Measurements from ENCODE around the gene DAPK3.
"Not testable (repeated sequence)": the region's sequence is repeated elsewhere in the genome, so short reads cannot be mapped to it uniquely, and the experiment has no call there.

DAPK3 gene

DNA sequence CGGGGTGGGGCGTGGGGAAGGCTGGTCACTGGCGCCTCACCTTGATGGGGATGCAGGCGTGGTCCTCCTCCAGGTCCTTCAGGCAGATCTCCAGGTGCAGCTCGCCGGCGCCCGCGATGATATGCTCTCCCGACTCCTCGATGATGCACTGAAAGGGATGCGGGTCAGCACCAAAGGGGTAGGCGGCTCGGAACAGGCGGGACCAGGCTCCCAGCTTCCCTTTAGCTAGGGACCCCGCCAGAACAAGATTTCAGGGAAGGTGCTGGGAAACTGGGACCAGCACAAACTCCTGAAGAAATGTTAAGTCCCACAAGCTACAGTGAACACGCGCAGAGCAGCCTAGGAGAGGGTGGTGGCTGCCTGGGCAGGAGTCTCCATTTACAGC lies 8.4 kb upstream of the DAPK3 start:
- no peak for DNase-seq (ENCODE audit: low read depth in 1 of 2, low spot score in 1 of 2)

DNA sequence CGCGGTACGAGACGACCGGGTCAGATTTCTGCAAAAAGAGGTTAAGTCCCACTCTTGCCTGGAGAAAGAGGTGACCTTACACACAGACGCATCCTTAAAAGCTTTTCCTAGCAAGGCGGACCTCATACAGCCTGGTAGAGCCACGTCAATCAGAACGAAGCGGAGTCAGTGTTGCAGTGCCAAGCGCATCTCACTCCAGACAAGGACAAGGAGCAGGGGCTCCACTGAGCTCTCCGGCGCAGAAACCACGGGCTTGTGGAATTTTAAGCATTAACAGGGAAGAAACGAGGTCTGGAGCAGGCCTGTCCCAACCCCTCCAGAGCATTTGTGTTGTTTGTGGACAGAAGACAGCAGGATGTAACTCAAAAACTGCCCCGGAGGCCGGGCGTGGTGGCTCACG lies 7.2 kb upstream of the DAPK3 start:
- no peak for DNase-seq (ENCODE audit: low read depth in 1 of 2, low spot score in 1 of 2)

DNA sequence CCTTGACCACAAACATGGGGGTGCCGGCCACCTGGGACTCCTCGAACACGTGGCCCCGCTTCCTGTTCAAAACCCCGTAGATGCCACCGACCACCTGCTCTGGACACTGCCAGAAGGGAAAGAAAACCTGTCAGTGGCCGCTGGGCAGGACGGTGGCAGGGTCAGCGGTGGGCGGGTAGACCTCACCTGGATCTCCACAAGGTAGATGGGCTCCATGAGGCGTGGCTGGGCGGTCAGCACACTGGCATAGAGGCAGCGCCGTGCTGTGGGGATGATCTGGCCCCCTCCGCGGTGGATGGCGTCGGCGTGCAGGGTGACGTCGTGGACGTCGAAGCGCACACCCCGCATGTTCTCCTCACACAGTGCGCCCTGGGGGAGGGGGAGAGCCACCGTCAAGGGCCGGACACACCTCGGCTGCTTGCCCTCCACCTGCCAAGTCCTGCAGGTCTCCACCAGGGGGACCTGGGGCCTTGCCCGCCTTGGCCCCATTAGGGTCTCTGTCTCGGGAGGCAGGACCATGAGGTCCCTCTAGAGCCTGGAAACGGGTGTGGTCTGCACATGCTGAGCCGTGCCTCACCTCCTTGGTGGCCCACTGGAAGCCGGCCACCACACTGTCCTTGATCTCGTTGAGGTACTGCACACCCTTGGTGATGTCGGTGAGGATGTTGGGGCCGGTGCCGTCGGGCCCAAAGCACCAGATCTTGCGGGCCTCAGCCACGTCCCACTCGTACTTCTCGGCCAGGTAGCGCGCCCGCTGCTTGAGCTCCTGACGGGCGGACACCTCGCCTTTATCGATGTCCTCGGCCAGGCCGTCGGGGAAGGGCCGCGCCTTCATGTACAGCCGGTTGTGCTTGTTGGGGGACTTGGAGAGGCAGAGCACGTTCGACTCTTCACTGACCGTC lies 6.6 kb upstream of the DAPK3 start:
- DNase-seq (ENCODE audit: low read depth in 1 of 2, low spot score in 1 of 2): no peak

DNA sequence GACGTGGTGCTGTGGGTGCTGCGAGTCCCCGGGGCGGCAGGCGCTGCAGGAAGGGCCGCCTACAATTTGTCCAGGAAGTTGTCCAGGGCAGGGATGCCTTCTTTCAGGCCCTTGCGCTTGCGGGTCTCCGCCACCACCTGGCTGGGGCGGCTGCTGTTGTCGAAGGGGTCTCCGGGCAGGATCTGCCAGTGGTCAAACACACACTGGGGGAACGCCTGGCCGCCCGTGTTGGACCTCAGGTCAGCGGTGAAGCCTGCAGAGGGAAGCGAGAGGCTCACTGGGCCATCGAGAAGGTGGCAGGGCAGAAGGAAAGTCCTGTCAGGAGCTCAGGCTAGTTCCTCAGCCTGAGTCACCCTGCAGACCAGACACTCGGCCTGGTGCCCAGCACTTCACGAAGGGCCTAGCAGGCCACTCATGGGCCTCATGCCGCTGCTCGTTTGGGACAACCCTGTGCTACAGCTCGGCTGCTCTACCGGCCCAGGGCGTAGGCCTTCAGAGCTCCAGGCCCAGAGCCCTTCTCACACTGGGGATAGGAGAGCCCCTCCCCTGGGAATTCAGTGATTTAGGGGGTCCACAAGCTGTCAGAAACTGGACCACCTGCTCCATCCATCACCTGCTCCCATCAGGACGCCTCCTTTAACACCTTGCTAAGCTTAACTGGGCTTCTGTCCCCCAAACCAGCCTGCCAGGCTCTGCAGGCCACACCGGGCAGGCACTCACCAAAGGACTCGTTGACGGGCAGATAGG lies 5.8 kb upstream of the DAPK3 start:
- DNase-seq (ENCODE audit: low read depth in 1 of 2, low spot score in 1 of 2): no peak

DNA sequence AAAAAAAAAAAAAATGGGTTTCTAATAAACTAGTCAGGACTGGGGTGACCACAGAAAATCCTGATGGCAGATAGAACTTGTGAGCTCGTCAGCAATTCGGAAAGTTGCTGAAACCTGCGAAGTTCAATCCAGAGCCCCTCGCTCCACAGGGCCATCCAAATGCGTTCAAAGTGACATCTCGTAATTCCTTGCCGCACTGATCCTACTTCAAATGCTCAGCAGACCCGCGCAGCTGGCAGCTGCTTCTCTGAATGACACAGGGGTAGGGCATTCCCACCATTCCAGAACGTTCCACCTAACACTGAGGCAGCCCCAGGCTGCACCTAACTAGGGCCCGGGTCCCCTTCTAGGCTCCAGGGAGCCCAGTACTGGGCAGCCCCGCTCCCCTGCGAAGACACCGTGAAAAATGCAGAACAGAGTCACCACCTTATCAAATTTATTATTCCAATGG lies 4.8 kb upstream of the DAPK3 start:
- no peak for DNase-seq (ENCODE audit: low read depth in 1 of 2, low spot score in 1 of 2)

DNA sequence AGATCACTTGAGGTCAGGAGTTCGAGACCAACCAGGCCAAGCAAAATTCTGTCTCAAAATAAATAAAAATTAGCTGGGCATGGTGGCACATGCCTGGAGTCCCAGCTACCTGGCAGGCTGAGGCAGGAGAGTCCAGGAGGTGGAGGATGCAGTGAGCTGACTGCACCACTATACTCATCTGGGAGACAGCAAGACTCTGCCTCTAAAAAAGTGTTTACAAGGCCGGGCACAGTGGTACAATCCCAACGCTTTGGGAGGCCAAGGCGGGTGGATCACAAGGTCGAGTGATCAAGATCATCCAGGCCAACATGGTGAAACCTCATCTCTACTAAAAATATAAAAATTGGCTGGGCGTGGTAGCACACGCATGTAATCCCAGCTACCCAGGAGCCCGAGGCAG lies 4.2 kb upstream of the DAPK3 start:
- no peak for DNase-seq (ENCODE audit: low read depth in 1 of 2, low spot score in 1 of 2)

DNA sequence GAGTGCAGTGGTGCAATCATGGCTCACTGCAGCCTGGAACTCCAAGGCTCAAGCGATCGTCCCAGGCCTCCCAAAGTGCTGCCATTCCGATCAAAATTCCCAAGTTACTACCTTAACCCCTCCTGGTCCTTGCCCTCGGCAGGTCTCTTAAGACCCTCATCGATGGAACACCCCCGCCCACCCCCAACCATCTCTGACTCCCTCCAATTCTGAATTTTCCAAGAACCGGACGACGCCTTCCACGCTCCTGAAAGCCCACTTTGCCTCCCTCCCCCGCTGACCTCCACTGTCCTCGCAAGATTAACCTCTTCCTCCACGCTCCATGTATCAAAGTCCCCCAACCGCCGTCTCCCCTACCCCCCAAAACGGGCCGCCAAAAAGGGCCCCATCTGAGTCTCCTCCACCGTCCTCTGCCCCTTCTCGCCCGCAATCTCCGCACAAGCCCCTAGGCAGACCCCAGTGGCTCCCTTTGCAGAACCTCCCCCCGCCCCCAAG lies 539 bp downstream of the DAPK3 start:
- DNase-seq (ENCODE audit: low read depth in 1 of 2, low spot score in 1 of 2): no peak

DNA sequence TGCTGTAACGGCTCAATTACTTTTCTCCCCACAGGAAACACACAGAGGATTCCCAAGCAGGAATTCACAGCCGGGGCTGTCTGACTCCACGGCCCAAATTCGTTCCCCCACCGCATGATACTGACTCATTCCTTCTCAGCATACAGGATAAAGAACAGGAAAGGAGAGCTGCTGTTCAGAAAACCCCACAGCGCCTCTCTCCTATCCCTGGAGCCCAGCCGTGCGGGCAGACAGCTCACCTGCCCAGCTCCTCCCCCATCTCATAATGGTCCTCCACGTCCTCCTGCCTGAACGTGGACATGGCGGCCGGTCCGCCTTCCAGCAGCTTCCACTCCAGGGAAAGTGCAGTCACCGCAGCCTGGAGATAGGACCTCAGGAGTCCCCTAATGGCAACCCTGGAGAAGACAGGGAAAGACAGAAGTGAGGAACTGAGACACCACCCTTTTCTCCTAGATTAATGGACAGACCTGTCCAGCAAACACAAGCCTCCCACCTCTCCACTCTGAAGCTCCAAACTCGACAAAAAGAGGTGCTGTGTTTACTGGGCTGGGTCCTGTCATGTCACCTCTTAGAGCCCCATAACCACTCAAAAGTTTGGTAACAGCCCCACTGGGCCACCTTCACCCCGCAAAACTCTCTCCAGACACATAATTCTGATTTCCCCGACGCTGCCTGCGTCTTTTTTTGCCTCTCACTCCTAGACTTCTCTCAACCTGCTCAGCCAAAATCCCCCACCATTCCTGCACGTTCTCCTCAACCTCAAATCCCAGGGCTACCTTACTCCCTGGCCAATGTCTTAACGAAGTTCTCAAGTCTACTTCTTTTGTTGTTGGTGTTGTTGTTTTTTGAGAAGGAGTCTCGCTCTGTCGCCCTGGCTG lies 1.2 kb downstream of the DAPK3 start:
- no peak for DNase-seq (ENCODE audit: low read depth in 1 of 2, low spot score in 1 of 2)

DNA sequence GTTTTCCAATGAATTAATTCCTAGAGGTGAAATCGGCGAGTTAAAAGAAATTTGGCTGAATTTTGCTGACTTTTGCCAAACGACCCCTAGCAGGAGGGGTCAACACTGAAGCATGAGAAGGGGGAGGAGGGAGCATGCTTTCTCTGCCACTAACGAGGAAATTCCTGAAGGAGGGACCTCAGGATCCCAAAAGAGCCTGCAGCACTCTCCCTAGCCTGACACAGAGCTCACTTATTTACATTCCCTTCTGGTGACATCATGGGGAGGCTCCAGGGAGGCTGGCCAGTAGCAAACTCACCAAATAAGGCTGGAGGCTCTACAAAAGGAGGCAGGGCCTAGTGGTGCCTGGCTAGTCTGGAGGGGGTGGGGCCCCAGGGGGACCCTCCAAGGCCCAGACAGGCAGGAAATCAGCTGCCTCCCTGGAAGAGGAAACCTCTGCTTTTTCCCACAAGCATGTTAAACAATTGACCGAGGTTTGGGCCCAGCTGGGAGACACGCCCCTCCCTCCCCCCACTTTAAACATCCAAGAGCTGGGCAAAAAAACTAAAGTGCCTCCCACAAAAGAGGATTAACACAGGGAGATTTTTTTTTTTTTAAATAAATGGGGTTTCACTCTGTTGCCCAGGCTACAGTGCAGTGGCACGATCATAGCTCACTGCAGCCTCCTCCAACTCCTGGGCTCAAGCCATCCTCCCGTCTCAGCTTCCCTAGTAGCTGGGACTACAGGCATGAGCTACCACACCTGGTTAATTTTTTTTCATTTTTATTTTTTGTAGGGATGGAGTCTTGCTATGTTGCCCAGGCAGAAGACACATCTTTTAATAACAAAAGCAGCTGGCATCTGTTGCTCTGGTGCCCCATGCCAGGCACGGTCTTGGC lies 2.1 kb downstream of the DAPK3 start:
- DNase-seq (ENCODE audit: low read depth in 1 of 2, low spot score in 1 of 2): no peak

DNA sequence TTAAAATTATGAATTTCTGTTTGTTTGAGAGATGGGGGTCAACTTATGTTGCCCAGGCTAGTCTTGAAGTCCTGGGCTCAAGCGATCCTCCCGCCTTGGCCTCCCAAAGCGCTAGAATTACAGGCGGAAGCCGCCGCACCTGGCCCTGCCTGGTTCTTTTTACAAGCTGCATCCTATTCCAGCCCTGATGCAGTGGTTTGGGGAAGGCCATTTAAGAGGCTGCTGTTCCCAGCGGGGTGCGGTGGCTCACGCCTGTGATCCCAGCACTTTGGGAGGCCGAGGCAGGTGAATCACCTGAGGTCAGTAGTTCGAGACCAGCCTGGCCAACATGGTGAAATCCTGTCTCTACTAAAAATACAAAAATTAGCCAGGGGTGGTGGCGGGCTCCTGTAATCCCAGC lies 2.9 kb downstream of the DAPK3 start:
- not testable (repeated sequence) for DNase-seq (ENCODE audit: low read depth in 1 of 2, low spot score in 1 of 2)

DNA sequence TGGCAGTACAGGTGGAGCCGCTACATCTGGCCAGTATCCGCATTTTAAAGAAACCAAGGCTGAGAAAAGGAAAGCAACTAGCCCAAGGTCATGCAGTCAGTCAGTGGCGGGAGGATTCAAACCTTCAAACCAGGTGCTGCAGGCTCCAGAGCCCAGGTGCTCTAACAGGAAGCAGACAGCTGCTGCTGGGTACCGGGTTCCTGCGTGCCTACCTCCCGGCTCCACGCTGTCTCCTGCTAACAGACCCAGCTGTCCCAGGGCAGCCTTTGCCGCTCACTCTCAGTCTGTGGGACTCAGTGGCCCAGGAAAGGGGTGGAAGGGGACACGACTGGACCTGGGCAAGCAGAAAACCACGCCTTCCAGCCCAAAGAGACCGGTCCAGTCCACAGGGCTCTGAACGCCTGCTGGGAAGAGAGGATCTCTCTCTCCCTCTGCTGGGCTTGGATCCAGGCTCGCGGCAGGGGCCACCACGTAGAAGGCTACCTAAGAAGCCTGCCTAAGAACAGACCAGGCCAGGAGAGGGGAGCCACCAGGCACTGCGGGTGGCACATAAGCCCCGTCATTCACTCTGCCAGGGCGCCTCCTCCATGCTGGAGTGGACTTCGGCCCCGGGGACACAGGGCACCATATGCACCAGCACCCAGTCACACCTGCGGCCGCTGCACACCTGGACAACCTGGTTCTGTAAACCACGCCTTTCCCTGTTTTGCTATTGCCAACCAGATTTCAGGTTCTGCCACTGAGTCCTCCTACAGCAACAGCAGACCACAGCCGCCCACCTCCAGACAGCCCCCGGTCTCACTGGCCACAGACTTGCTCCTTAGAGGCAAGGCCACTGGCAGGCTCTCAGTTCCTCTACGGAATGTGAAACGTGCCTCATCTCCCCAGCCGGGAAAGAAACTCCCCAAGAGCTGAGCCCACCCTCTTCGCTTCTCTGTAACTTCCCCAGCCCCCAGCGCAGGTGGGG lies 4.6 kb downstream of the DAPK3 start:
- no peak for DNase-seq (ENCODE audit: low read depth in 1 of 2, low spot score in 1 of 2)

DNA sequence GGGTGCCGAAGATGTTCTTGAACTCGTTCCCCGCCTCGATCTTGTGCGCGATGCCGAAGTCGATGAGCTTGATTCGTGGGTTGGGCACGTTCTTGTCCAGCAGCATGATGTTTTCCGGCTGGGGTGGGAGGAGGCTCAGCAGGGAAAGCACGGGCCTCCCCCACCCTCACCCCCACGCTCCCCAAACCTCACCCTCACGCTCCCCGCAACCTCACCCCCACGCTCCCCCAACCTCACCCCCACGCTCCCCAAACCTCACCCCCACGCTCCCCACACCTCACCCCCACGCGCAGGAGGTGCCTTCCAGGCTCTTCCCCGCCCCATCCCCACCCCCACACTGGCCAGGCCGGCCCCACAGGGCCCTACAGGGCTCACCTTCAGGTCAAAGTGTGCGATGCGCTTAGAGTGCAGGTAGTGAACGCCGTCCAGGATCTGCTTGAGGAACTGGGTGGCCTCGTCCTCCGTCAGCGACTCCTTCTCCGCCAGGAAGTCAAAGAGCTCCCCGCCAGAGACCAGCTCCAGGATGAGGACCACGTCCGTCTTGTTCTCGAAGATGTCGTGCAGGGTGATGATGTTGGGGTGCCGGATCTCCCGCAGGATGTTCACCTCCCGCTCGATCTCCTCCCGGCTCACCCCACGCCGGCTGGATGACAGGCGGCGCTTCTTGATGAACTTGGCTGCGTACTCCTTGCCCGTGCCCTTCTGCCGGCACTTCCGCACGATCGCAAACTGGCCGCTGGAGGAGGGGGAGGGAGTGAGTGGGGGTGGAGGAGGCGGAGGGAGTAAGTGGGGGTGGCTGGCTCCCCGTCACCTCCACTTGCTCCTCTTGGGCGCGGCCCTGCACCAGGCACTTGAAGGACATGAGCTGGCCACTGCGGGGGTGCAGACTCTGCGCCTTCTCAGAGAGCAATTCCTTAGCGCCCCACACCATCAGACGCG lies 6.4 kb downstream of the DAPK3 start:
- DNase-seq (ENCODE audit: low read depth in 1 of 2, low spot score in 1 of 2): no peak

DNA sequence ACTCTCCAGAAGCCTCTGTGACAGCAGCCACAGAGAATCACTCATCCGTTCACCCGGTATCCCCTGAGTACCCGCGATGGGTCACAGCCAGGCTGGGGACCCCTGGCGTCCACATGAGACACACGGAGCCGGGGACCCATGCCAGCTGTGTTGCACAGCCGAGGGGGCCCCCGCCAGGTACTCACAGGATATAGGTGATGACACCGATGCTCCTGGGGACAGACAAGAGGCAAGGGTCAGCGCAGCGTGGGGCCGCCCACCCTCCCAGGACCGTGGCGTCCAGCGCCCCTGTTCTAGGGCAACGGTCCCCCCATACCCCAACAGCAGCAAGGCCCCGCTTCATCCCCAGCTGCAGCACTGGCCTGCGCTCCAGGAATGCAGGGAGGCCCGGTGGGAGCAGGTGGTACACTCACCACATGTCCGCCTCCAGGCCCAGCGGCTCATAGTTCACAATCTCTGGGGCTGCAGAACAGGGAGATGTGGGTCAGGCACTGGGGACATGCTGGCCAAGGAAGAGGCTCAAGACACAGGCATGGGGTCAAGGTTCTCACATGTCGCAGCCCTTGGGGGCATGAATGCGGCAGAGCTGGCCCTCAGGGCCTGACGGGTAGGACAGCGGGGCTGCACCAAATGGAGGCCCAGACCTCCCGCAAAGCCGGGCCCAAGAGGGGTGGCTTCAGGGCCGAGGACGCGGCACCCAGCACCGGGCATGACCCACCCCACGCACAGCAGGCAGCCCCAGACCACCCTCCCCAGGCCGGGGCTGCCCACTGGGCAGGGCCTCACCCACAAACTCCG lies 7.2 kb downstream of the DAPK3 start:
- no peak for DNase-seq (ENCODE audit: low read depth in 1 of 2, low spot score in 1 of 2)

DNA sequence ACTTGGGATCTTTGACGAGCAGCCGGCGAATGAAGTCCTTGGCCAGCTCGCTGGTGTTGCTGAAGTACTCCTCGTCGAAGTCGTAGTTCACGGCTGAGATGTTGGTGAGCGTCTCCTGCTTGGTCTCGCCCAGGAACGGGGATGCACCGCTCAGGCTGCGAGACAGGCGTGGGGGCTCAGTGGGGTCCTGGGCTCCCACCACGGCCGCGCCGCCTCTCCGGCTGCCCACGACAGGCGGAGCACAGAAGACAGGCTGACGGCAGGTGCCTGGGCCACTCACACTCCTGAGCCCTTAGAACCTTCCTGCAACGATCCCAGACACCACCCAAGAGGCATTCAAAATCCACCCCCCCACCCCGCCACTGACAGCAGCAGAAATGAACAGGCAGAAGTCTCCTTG lies 9.9 kb downstream of the DAPK3 start:
- DNase-seq (ENCODE audit: low read depth in 1 of 2, low spot score in 1 of 2): no peak

DNA sequence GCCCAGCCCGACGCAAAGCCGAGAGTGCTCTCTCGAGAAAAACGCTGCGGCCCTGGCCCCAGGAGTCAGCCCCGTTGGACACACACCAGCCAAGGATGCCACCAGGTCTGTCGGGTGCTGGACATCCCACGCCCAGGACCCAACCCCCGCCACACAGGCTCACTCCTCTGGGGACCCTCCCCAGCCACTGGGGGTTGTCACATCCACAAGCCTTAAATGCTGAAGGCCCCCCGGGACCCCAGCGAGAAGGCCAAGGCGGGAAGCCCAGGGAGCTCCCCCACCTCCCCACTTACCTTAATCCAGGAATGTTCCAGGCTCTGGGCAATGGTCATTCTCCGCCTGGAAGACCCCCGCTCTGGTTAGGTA lies 11.2 kb downstream of the DAPK3 start:
- DNase-seq (ENCODE audit: low read depth in 1 of 2, low spot score in 1 of 2): no peak

DNA sequence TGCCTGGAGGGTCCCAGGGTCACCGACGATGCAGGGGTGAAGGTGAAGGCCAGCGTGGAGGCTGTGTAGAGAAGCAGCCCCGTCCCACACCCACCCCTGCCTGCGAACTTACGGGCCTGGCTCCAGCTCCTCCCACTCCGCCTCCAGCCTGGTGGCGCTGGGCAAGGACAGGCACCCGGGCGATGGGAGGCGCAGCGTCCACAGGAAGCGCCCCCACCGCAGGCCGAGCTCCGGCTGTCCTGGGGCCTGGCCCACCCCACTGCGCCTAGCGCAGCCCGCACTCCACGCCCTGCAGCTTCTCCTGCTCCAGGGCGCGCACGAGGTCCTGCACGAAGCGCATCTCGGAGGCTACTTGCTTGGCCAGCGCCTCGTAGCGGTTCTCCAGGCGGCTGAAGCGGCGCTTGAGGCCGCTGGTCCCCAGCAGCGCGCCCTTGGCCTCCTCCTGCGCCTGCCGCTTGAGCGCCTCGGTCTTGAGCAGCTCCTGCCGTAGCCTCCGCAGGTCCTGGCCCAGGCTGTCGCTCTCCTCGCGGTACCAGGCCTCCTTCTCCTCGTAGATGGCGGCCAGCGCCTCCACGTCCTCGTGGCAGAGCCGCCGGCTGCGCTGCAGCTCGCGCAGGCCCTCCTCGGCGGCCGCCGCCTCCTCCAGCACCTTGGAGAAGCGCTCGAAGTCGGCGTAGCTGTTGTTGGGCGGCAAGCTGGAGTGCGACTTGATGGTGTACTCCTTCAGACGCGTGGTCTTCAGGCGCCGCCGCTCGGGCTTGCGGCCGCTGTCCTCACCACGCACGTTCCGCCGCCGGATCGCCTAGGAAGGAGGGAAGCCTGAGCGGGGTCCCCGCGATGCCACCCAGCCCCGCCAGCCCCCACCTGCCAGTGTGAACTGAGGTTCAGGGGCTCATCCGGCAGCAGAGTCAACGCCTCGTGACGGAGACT lies 11.8 kb downstream of the DAPK3 start:
- no peak for DNase-seq (ENCODE audit: low read depth in 1 of 2, low spot score in 1 of 2)

All from activated T-helper 1 cell treated with anti-CD3 and anti-CD28 coated beads, Interleukin-2, amount 50 U/mL, for 16 hours (primary cell).